ENCODE data around the gene ABCB11. TPM values are rescaled to one million over a fixed set of nuclear protein-coding genes. Genes with fewer than 3 reads are reported as not detected.

The ABCB11 gene
- total RNA-seq, 1 experiment from 2014 or later = 0.05 TPM

- peaks cover 9% of the 10 kb centered on the region for H3K27me3 ChIP-seq (ENCODE audit: control insufficient read depth, insufficient read depth, low read length)
Observed at GRCh38 chr2:168892327-168892726, 138.8 kb downstream of the ABCB11 start.

GRCh38 chr2:168890006-168890782, 140.9 kb downstream of the ABCB11 start, which contains the start of gene SPC25:
Gene SPC25, minus strand, starts transcription at chr2:168890430. Its CDS starts 911 bp downstream, at chr2:168889519.
- DNase-seq (ENCODE audit: low read depth, low spot score) (peak; percentile 60), ATAC-seq (peak; percentile 100)
- in situ Hi-C loops (cut with HindIII; ENCODE audit: low pct_unique_long_range_greater_than_20kb, low sequenced_read_pairs) = no loop called here
- no TSS peak for BruUV-seq (replicated peaks)
- peaks cover 9% of the 10 kb centered on the region for H3K27me3 ChIP-seq (ENCODE audit: control insufficient read depth, insufficient read depth, low read length)
- peak within 1 kb of the TSS; percentile 82 to 84 for H3K4me3 ChIP-seq (ENCODE audit: low read depth in 2 of 2, low read length in 2 of 2)
- peaks cover 3% of the 10 kb centered on the region; the same call in 1 of the 2 replicates for H3K36me3 ChIP-seq (ENCODE audit: control insufficient read depth, insufficient read depth, low read length)
- CTCF ChIA-PET = no interaction called here
- intact Hi-C loops (cut with micrococcal nuclease; ENCODE audit: unreplicated experiment) = no loop called here
- H3K27ac ChIP-seq (ENCODE audit: low read length) = peak within 1 kb of the TSS; percentile 87
- H3K4me1 ChIP-seq (ENCODE audit: control insufficient read depth, insufficient read depth, low read length) = peaks cover 3% of the 10 kb centered on the region; the same call in 1 of the 2 replicates
- POLR2A ChIA-PET = no interaction called here
- H3K9me3 ChIP-seq (ENCODE audit: control insufficient read depth, insufficient read depth, low read depth, low read length) = no peaks in the 10 kb centered on the region
- peak; percentile 65; the same call in 1 of the 2 replicates for TF ChIP-seq POLR2AphosphoS5 (IDR thresholded peaks at IDR 0.05; ENCODE audit: low read depth, low read length)
- TF ChIP-seq, protein P1, sequence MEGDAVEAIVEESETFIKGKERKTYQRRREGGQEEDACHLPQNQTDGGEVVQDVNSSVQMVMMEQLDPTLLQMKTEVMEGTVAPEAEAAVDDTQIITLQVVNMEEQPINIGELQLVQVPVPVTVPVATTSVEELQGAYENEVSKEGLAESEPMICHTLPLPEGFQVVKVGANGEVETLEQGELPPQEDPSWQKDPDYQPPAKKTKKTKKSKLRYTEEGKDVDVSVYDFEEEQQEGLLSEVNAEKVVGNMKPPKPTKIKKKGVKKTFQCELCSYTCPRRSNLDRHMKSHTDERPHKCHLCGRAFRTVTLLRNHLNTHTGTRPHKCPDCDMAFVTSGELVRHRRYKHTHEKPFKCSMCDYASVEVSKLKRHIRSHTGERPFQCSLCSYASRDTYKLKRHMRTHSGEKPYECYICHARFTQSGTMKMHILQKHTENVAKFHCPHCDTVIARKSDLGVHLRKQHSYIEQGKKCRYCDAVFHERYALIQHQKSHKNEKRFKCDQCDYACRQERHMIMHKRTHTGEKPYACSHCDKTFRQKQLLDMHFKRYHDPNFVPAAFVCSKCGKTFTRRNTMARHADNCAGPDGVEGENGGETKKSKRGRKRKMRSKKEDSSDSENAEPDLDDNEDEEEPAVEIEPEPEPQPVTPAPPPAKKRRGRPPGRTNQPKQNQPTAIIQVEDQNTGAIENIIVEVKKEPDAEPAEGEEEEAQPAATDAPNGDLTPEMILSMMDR (IDR thresholded peaks at IDR 0.05) = no peak
- TF ChIP-seq TCF7L2 (IDR thresholded peaks at IDR 0.05; ENCODE audit: low read depth, low read length) = 0 out of 2 replicates have a peak, but pooled peaks have one; percentile 14
- TF ChIP-seq REST (IDR thresholded peaks at IDR 0.05; ENCODE audit: insufficient read depth in 1 of 2, low read depth in 2 of 2, low read length in 1 of 2) = no peak
- 0 out of 2 replicates have a peak, but pooled peaks have one; percentile 84 for TF ChIP-seq SIN3A (IDR thresholded peaks at IDR 0.05; ENCODE audit: borderline replicate concordance, insufficient read depth, low read depth, low read length)

More at GRCh38 chr2:168892327-168892726, 138.8 kb downstream of the ABCB11 start:
- Histone ChIP-seq H3K4me3 (ENCODE audit: low read depth in 2 of 2, low read length in 2 of 2) (no peak overlapping the region), H3K27ac (ENCODE audit: low read length) (no peak overlapping the region), H3K9me3 (ENCODE audit: control insufficient read depth, insufficient read depth, low read depth, low read length) (no peaks in the 10 kb centered on the region), H3K36me3 (ENCODE audit: control insufficient read depth, insufficient read depth, low read length) (peaks cover 3% of the 10 kb centered on the region; the same call in 1 of the 2 replicates), H3K4me1 (ENCODE audit: control insufficient read depth, insufficient read depth, low read length) (peaks cover 3% of the 10 kb centered on the region; the same call in 1 of the 2 replicates)
- ATAC-seq (no peak), DNase-seq (ENCODE audit: low read depth, low spot score) (no peak)
- in situ Hi-C loops (cut with HindIII; ENCODE audit: low pct_unique_long_range_greater_than_20kb, low sequenced_read_pairs) (no loop called here), intact Hi-C loops (cut with micrococcal nuclease; ENCODE audit: unreplicated experiment) (no loop called here)
- no TSS peak for BruUV-seq (replicated peaks)
- ChIA-PET POLR2A (no interaction called here), CTCF (no interaction called here)
- TF ChIP-seq TCF7L2 (IDR thresholded peaks at IDR 0.05; ENCODE audit: low read depth, low read length) = no peak
- TF ChIP-seq REST (IDR thresholded peaks at IDR 0.05; ENCODE audit: insufficient read depth in 1 of 2, low read depth in 2 of 2, low read length in 1 of 2) = no peak
- TF ChIP-seq, protein P1 (IDR thresholded peaks at IDR 0.05) = no peak
- TF ChIP-seq POLR2AphosphoS5 (IDR thresholded peaks at IDR 0.05; ENCODE audit: low read depth, low read length) = no peak
- no peak for TF ChIP-seq SIN3A (IDR thresholded peaks at IDR 0.05; ENCODE audit: borderline replicate concordance, insufficient read depth, low read depth, low read length)
